Measurements from ENCODE around the gene FCRL2. TPM values are rescaled to one million over a fixed set of nuclear protein-coding genes. Genes with fewer than 3 reads are reported as not detected.

Gene FCRL2
- total and polyA plus RNA-seq, 2 experiments from 2014 or later, result 0.13 TPM; not detected in 1

GRCh38 chr1:157703981-157704380 is 73.0 kb downstream of the FCRL2 start:
- no peak for TF ChIP-seq EZH2 (IDR thresholded peaks at IDR 0.05; ENCODE audit: borderline replicate concordance)
- Histone ChIP-seq H3K27me3 (peaks cover 6% of the 10 kb centered on the region), H3K9me3 (ENCODE audit: low read depth) (no peaks in the 10 kb centered on the region), H3K4me2 (no peak overlapping the region), H3K4me1 (ENCODE audit: insufficient read depth) (no peaks in the 10 kb centered on the region), H3K4me3 (no peak overlapping the region), H2AFZ (no peak overlapping the region), H4K20me1 (ENCODE audit: insufficient read depth, poor library complexity, severe bottlenecking) (no peaks in the 10 kb centered on the region), H3K79me2 (no peaks in the 10 kb centered on the region), H3K27ac (no peak overlapping the region), H3K9me2 (replicated peaks; ENCODE audit: insufficient read depth) (no peaks in the 10 kb centered on the region), H3K36me3 (replicated peaks; ENCODE audit: insufficient read depth, low read depth) (no peaks in the 10 kb centered on the region)
- WGBS (ENCODE audit: low lambda C conversion rate, missing lambda C conversion rate), result 96% methylated on average over 4 of the region's 4 CpGs
- DNase-seq (ENCODE audit: low spot score), result no peak

- H3K4me3 ChIP-seq, result no peak overlapping the region
- no peaks in the 10 kb centered on the region for H3K4me1 ChIP-seq (ENCODE audit: insufficient read depth)
- H3K27me3 ChIP-seq, result peaks cover 6% of the 10 kb centered on the region
- no peak overlapping the region for H3K27ac ChIP-seq
- no peaks in the 10 kb centered on the region for H4K20me1 ChIP-seq (ENCODE audit: insufficient read depth, poor library complexity, severe bottlenecking)
- no peak overlapping the region for H2AFZ ChIP-seq
- no peaks in the 10 kb centered on the region for H3K36me3 ChIP-seq (replicated peaks; ENCODE audit: insufficient read depth, low read depth)
- no peak overlapping the region for H3K4me2 ChIP-seq
- no peaks in the 10 kb centered on the region for H3K79me2 ChIP-seq
- H3K9me2 ChIP-seq (replicated peaks; ENCODE audit: insufficient read depth), result no peaks in the 10 kb centered on the region
- 92% methylated on average over 5 of the region's 5 CpGs for WGBS (ENCODE audit: low lambda C conversion rate, missing lambda C conversion rate)
- DNase-seq (ENCODE audit: low spot score), result no peak
- H3K9me3 ChIP-seq (ENCODE audit: low read depth), result no peaks in the 10 kb centered on the region
- TF ChIP-seq CTCF (IDR thresholded peaks at IDR 0.05; ENCODE audit: poor library complexity) (no peak), EZH2 (IDR thresholded peaks at IDR 0.05; ENCODE audit: borderline replicate concordance) (no peak), EZH2phosphoT487 (IDR thresholded peaks at IDR 0.05; ENCODE audit: low read depth, severe bottlenecking, unreplicated experiment) (no peak)
Measured at GRCh38 chr1:157702308-157702825, 74.6 kb downstream of the FCRL2 start.

GRCh38 chr1:157700732-157701131 is 76.2 kb downstream of the FCRL2 start, which contains the start of gene FCRL3:
FCRL3 (minus strand) TSS chr1:157700769; CDS start chr1:157700489, 280 bp downstream.
- no peak for DNase-seq (ENCODE audit: low spot score)

More at GRCh38 chr1:157700732-157701131, 76.2 kb downstream of the FCRL2 start, which contains the start of gene FCRL3:
- no peak within 1 kb of the TSS for H2AFZ ChIP-seq
- no peaks in the 10 kb centered on the region for H3K9me2 ChIP-seq (replicated peaks; ENCODE audit: insufficient read depth)
- peaks cover 6% of the 10 kb centered on the region for H3K27me3 ChIP-seq
- no peak within 1 kb of the TSS for H3K27ac ChIP-seq
- no peak within 1 kb of the TSS for H3K4me3 ChIP-seq
- no peaks in the 10 kb centered on the region for H3K79me2 ChIP-seq
- no peaks in the 10 kb centered on the region for H3K4me1 ChIP-seq (ENCODE audit: insufficient read depth)
- no peaks in the 10 kb centered on the region for H3K9me3 ChIP-seq (ENCODE audit: low read depth)
- H3K36me3 ChIP-seq (replicated peaks; ENCODE audit: insufficient read depth, low read depth), result no peaks in the 10 kb centered on the region
- WGBS (ENCODE audit: low lambda C conversion rate, missing lambda C conversion rate), result 88% methylated on average over 4 of the region's 4 CpGs
- TF ChIP-seq EZH2 (IDR thresholded peaks at IDR 0.05; ENCODE audit: borderline replicate concordance), result no peak
- no peak for TF ChIP-seq CTCF (IDR thresholded peaks at IDR 0.05; ENCODE audit: poor library complexity)
- no peak for TF ChIP-seq EZH2phosphoT487 (IDR thresholded peaks at IDR 0.05; ENCODE audit: low read depth, severe bottlenecking, unreplicated experiment)
- H3K4me2 ChIP-seq, result no peak within 1 kb of the TSS
- H4K20me1 ChIP-seq (ENCODE audit: insufficient read depth, poor library complexity, severe bottlenecking), result no peaks in the 10 kb centered on the region
